ENCODE data around the gene HFE.

DNA sequence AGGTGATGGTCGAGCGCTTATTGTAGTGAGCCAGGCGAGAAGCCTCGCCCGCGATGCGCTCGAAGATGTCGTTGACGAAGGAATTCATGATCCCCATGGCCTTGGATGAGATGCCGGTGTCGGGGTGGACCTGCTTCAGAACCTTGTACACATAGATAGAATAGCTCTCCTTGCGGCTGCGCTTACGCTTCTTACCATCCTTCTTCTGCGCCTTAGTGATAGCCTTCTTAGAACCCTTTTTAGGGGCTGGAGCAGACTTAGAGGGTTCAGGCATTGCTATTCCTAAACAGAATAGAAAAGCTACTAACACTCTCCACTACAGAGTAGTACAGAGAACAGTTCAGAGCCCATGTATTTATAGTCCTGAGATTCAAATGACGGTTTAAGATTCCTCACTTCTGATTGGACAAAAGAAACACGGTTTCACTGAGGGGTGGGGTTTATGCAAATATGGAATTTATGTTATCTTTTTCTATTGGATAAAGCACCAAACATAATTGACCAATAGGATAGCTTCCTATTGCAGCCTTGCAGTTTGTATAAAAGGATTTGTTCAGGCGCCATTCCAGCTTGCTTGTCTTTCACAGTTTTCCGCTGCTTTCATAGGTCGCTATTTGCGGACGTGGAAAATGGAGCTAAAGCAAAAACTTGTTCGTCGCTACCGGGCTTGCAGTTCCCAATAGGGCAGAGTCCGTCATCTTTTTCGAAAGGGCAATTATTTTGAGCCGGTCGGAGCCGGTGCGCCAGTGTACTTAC lies 43.7 kb upstream of the HFE start:
- no peak for TF ChIP-seq CTCF (conservative IDR thresholded peaks at IDR 0.05; ENCODE audit: low read depth, low read length)
- no peak for TF ChIP-seq EZH2 (IDR thresholded peaks at IDR 0.05; ENCODE audit: low read length, unreplicated experiment)

Measured in PC-3 (cell line).